Esophagus muscularis mucosa (tissue), 3 donors: ENCODE measurements around the gene CD180.

Experiments used
- POLR2A ChIP-seq: fragments of 450-650 bp; IDR thresholded peaks from one replicate; pipeline ENCODE4 v1.6.1; 2017; ENCODE audit warnings: antibody characterized with exemption, moderate library complexity, mild to moderate bottlenecking, low read depth
- TF ChIP-seq, protein P1 (sequence below), 3 experiments: fragments of 200-600 bp in 2 of 3; fragments of 450-650 bp in 1 of 3; sonication (generic) in 2 of 3; IDR thresholded peaks; one replicate each; pipeline ENCODE4 v1.5.1; 2017 to 2019; ENCODE audit warnings: antibody characterized with exemption in 3 of 3, mild to moderate bottlenecking in 2 of 3, moderate library complexity in 1 of 3

DNA sequence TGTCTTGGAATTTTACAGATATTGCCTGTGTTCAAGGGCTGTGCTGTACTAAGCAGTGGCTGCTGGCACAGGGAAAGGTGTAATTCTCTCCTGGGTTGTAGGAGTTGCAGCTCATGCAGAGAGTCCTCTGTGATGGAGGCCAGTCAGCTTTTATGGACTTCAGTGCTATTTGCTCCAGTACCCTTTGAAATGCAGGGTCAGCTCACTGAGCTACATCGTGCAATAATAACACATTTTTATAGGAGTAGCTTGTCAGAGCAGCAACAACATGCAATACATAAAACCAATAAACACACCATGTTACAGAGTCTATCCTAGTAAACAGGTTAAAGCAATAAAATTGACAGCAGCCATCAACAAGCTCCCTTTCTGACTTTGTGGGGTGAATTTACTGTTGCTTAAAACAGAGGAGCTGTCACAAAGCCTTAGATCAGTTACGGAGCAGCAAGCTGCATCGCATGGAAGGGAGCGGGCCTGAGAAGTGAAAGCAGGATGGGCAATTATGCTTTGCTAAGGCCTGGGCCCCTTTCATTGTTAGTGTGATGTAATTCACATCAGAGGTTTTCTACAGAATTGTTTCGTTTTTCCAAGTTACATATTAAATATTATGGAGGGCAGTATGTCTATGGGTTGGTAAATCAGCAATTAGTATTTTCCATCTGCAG lies 16.8 kb downstream of the CD180 start:
- no peak for TF ChIP-seq POLR2A
- TF ChIP-seq, protein P1, sequence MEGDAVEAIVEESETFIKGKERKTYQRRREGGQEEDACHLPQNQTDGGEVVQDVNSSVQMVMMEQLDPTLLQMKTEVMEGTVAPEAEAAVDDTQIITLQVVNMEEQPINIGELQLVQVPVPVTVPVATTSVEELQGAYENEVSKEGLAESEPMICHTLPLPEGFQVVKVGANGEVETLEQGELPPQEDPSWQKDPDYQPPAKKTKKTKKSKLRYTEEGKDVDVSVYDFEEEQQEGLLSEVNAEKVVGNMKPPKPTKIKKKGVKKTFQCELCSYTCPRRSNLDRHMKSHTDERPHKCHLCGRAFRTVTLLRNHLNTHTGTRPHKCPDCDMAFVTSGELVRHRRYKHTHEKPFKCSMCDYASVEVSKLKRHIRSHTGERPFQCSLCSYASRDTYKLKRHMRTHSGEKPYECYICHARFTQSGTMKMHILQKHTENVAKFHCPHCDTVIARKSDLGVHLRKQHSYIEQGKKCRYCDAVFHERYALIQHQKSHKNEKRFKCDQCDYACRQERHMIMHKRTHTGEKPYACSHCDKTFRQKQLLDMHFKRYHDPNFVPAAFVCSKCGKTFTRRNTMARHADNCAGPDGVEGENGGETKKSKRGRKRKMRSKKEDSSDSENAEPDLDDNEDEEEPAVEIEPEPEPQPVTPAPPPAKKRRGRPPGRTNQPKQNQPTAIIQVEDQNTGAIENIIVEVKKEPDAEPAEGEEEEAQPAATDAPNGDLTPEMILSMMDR (IDR thresholded peaks at IDR 0.05) = no peak
